Epidermal melanocyte (primary cell): ENCODE data around the gene HNRNPK.

Experiments used
- DNase-seq: peaks from one replicate; pipeline ENCODE4 v3.0.0; 2011; ENCODE audit warnings: low spot score; ENCODE audit not compliant: insufficient read length

HNRNPK gene

DNA sequence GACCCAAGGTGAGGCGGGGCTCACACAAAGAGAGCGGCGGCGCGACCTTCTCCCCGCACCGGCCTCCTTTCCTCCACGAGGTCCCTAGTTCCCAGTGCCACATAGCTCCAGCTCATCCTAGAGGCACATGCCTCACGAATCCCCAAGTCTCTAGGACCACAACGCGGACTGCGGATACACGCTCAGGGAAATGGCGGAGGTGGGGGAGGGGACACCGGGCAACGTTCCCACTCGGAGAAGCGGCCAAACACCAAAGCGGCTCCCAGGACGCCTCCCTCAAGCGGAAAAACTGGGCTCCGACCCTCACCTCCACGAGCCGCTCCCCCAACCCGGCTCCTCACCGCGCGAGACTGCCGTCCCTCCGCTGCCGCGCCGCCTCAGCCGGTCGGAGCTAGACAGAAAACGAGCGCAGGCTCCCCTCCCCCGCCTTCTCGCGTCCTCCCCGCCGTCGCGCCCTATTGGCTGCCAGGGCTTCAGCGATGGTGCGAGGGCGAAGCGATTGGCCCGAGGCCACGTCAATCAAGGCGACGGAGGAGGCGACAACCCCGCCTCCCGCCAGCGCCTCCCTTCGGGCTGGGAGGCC is at the start of gene HNRNPK:
Gene HNRNPK, minus strand, starts transcription at position 404 of the 583 bp plus-strand sequence. CDS start 1,963 bp downstream, outside the sequence.
- DNase-seq = peak; percentile 92

DNA sequence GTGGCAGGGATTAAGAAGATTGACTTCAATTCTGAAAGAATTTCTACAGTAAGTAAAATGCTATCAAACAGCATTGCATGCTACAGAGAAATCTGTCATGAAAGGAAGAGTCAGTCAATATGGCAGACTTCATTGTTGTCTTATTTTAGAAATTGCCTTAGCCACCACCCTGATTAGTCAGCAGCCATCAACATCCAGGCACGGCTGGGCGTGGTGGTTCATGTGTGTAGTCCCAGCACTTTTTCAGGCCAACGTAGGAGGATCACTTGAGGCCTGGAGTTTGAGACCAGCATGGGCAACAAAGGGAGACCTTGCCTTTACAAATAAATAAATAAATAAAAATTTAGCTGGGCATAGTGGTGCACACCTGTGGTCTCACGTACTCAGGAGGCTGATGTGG is 47.2 kb upstream of the HNRNPK start:
- no peak for DNase-seq

DNA sequence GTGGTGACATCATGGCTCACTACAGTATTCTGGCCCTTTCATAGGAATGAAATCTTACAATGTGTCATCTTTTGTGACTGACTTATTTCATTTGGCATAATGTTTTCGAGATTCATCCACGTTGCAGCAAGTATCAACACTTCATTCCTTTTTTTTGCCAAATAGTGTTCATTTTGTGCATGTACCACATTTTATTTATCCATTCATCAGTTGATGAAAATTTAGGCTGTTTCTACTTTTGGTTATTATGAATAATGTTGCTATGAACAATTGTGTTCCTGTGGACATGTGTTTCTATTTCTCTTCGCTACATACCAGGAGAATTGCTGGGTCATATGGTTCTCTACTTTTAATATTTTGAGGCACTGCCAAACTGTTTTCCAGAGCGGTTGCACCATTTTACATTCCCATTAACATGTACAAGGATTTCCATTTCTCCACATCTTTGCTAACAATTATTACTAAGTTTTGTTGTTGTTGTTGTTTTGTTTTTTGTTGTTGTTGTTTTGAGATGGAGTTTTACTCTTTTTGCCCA is 44.1 kb upstream of the HNRNPK start:
- DNase-seq = no peak

DNA sequence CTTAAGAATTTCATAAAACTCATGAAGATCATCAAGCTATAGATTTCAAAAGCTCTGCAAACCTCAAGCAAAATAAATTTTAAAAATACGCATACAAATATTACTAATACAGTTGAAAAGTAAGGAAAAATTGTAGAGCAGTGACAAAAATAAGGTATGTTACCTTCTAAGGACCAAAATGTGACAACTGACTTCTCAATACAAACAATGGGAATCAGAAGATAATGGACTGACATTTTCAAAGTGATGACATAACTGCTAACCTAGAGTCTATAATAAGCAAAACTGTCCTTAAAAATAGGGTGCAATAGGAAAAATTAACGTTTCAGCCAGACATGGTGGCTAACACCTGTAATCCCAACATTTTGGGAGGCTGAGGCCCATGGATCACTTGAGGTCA is 27.6 kb upstream of the HNRNPK start:
- DNase-seq = no peak

DNA sequence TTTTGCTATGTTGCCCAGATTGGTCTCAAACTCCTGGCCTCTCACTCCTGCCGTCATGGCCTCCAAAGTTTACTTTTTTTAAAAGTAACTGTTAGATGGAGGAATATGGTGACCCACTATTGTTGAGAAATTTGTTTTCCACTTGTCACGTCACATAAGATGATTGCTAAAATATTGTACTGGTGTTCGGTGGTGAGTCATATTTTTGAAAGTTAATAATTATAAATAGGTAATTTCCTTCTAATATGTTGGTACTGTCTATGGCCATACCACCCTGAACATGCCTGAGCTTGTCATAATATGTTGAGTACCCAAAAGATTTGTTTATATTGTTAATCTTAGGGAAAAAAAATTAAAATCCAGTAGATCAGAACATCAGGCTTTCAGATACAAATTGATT is 23.2 kb upstream of the HNRNPK start:
- DNase-seq = no peak

DNA sequence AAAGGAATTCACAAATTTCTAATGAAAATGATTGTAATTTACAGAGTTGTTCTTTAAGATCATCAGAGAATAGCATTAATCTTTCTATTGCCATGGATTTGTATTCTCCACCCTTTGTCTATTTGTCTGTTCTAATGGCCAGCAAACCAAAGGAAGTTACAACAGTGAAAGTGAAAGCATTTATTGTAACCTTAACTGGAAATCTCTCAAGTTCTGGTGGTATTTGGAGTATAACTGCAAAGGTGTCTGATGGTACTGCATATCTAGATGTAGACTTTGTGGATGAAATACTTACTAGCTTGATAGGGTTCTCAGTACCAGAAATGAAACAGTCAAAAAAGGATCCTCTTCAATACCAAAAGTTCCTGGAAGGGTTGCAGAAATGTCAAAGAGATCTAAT is 22.3 kb upstream of the HNRNPK start:
- DNase-seq = no peak

DNA sequence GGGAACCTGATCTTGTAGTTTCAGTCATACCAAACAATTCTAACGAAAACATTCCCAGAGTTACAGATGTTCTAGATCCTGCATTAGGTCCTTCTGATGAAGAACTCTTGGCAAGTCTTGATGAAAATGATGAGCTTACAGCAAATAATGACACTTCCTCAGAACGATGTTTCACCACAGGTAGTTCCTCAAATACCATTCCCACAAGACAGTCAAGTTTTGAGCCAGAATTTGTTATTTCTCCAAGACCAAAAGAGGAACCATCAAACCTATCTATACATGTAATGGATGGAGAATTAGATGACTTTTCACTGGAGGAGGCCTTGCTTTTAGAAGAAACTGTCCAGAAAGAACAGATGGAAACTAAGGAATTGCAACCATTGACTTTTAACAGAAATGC is 21.6 kb upstream of the HNRNPK start:
- no peak for DNase-seq

DNA sequence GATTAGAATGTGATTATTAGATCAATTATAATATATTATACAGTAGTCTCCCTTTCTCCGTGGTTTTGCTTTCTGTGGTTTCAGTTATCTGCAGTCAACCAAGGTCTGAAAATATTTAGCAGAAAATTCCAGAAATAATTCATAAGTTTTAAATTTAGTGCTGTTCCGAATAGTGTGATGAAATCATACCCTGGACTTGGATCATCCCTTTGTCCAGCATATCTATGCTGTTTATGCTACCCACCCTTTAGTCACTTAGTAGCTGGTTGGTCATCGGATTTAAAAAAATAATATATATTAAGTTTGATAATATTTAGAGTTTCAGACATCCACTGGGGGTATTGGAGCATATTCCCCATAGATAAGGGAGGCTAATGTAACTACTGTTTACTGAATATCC is 20.2 kb upstream of the HNRNPK start:
- no peak for DNase-seq

DNA sequence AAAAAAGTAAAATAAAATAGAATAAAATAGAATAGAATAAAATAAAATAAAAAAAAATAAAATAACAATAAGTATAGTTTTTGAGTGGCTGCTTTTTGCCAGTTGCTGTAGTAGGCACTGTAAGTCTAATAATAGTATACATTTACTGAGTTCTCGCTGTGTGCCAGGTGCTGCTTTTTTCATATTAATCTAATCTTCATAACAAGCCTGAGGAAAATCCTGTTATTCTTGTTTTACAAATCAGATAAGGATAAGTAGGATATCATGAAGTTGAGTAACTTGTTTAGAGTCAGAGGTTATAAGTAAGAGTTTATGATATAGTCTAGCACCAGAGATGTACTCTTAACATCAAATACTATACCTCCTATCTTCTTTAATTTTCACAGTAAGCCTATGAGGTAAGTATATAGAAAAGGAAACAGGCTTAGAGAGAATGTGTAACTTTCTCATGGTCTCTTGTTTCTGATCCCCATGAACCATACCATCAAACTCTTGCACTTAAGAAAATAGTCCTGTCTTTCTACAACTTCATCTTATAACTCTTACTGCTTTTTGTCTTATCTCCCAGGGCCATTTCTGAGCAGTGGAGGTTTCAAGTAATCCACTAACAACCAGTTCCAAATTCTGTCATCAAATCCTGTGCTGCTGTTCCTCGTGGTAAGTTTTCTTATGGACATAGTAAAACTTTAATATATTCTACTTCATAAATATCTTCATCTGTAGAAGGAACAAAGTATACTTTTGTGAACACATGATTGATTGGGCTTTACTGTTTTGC is 19.3 kb upstream of the HNRNPK start:
- no peak for DNase-seq

DNA sequence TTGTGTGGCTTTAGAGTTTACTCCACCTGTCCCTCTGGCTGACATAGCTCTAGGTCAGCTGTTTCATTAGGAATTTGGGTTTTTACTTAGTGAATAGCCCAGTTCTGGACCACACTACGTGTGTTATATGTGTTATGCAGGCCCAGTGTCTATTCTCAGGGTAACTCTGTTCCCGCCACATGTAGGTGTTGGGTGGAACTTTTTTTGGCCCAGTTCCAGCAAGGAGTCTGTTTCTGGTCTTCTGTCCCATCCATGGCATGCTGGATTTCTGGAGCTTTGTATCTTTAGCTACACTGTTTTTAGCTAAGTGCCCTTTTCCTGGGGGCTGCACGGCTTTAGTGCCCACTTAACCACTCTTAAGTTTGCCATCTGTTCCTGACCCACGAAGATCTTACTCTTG is 16.1 kb upstream of the HNRNPK start:
- no peak for DNase-seq

DNA sequence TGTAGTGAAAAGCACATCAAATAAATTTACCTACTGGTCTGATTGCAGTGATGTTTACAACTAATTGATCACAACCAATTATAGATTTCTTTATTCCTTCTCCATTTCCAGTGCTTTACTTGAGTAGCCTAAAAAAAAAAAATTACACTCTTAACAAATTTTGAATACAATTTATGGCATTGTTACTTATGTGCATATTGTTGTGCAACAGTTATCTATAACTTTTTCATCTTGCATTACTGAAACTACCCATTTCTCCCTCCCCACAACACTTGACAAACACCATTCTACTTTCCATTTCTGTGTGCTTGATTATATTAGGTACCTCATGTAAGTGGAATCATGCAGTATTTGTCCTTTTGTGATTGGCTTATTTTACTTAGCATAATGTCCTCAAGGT is 12.9 kb upstream of the HNRNPK start:
- DNase-seq = no peak

DNA sequence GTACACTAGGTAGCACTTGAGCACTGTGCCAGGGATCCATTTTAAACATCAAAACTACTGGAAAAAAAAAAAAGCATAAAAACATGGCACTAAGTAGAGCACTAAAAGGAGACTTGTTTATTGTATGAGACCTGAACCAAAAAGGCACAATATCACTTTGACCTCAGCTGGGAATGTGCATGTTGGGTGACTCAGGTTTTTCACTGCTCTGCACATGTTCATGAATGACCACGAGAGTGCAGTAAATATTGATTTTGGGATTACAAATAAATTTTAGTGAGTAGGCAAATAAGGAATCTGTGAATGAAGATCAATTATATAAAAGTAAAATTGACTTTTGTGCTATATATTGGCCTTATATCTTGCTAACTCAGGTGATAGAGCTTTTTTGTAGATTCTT is 12.4 kb upstream of the HNRNPK start:
- DNase-seq = no peak

DNA sequence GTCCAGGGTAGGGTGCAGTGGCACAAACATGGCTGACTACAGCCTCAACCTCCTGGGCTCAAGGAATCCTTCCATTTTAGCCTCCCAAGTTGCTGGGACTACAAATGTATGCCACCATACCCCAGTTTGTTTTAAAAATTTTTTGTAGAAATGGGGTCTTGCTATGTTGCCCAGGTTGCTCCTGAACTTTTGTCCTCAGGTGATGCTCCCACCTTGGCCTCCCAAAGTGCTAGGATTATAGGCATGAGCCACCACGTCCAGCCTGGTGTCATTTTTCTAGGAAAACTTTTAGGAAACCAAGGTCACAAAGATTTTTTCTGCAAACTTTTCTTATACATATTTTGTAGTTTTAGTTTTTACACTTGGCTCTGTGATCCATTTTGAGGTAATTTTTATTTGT is 11.3 kb upstream of the HNRNPK start:
- no peak for DNase-seq

DNA sequence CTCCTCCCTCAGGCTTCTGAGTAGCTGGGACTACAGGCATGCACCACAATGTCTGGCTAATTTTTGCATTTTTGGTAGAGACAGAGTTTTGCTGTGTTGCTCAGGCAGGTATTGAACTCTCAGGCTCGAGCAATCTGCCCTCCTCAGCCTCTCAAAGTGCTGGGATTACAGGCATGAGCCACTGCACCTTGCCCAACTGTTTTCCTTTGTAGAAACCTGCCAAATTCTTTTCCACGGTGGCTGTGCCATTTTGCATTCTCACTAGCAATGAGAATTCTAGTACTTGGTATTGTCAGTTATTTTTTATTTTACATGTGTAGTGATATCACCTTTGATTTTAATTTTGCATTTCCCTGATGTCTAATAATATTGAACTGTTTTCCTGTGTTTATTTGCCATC is 8.4 kb upstream of the HNRNPK start:
- DNase-seq = no peak

DNA sequence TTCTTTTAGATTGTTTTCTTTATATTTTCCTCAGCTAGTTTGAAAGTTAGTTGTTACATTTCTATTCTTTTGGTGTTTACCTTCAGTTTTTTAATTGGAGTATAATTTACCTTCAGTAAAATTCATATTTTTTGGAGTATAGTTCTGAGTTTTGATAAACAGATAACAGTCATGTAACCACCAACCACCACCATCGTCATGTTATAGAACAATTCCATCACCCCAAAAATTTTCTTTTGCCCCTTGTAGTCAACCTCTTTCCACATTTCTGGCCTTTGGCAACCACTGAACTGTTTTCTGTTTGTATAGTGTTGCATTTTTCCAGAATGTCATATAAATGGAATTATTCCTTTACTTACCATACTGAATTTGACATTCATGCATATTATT is 7.4 kb upstream of the HNRNPK start:
- DNase-seq = no peak

DNA sequence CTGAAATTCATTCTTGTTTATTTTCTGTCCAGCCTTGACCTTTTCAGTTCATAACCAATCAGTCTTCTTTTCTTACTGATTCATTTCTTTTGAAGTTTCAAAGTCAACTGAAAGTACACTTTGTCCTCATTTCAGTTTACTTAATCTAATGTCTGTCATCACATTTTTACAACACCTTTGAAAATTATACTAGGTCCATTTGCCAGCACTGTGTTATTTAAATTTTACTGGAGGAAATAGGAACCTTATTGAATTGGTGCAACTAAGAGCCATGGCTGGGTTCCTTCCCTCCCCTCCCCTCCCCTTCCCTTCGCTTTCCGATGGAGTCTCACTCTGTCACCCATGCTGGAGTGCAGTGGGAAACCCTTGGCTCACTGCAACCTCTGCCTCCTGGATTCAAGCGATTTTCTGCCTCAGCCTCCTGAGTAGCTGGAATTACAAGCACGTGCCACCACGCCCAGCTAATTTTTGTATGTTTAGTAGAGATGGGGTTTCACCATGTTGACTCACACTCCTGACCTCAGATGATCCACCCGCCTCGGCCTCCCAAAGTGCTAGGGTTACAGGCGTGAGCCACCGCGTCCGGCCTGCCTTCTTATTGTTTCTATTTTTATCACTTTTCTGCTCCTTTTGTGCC is 6.9 kb upstream of the HNRNPK start:
- no peak for DNase-seq

DNA sequence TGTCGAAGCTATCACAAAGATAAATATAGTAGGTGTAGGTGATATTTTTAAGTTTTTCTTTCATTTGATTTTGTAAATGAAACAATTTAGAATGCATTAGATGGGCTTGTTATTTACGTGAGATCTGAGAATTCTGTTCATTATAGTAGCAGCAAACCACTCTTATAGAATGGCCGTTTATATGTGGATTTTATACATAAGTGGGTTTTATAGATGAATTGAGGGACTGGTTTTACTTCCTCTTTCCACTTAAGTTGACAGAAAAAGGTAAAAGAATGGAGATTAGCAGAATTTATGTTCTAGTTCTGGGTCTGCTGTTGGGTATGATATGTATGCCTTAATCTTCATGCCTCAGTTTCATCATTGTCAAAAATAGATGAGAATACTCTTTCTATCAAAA is 6.2 kb upstream of the HNRNPK start:
- DNase-seq = no peak

DNA sequence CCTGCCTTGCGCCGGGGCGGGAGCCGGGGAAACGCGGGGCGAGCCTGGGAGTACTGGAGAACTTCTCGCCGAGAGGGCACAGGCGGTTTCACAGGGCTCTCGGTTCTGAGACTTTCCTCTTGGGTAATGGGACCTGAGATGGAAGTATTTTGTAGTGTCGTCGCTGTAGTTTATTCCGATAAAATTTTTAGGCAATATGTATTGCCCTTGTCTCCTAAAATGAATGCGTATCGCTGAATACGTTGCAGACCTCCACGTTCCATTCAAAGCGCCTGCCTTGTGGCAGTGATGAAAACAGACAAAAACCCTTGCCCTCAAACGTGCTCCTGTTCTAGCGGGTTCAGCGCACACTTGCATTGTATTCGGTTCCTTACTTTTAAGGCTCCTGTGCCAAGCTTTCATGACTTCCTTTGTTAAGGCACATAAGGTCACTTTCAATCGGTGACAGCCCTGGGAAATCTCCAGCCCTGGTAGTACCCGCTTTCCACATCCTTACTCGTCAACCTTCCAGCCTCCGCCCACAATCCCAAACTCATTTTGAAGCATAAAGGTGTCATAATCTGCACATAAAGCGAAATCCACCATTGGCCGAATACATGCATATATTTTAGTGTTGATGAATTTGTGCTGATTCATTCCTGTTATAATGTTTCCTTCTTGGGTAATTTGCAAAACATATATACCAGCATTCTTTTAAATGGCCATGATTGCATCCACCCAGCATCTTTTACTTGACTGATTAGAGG is 1.3 kb upstream of the HNRNPK start:
- no peak for DNase-seq

DNA sequence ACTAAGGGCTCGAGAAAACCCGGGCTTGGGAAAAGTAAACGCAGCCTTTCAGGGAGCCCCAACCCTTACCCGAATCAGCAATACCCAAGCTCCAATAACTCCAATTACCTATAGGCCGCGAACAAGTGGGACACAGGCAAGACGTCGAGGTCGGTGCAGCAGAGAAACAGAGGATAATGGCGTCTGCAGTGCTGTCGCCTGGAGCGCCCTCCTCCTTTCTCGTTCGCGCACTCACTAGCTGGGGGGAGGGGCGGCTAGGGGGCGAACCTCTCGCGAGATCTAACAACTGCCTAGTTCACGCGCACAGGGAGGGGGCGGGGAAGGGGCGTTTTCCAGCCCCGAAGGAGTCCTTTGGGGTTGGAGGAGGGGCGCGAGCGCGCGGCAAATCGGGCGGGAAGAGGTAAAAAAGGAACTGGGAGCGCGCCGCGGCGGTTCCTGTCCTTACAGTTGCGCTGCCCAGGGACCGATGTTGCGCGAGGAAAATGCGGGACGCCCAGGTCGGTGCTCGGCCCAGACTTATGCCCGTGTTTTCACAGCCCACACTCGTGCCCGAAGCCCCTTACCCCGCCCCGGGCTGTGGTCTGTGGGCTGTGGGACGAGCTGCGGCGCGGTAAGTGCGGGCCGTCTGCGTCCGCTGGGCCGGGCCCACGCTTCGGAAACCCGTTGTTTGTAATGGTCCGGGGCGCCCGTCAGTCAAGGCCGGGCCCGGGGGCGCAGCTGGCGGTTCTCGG is 545 bp upstream of the HNRNPK start, which contains the start of gene RMI1:
Gene RMI1, plus strand, starts transcription at position 411 of the 731 bp plus-strand sequence. CDS start 20,182 bp downstream, outside the sequence.
- DNase-seq = peak; percentile 79

DNA sequence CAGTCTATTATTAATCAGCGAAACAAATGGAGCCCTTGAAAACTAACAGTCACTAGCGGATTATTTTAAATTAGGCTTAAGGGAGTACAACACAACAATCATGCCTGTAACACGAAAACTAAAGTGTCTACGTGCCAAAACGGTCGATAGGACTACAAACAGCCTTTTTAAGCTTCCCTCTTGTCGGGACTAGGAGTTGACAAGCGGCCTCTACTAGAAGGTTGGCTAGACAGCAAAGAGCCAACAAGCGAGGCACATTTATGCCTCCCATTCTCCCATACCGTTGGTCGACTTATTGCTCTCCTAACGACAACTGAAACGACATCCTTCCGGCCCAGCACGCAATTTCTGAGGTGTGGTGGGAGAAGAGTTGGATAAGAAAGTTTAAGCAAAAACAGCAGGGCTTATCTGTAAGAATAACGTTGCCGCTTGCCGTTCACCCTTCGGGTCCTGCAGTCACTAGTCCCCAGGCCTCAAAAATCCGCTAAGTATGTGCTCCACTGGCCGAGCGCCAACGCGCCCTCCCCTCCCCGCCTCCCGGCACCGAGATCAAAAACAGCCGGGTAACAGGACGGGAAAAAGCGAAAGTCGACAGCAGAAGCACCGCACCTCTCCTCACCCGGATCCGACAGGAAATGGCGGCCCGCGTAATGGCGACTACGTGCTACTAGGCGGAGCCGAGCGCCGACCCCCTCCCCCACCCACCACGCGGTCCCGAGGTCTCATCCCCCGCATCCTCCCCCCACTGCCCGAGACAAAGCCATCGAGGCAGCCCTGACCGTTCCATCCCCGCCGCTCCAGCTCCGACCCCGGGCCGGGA is 813 bp downstream of the HNRNPK start:
- DNase-seq = peak; percentile 61
